ENCODE measurements around the gene CST1. TPM values are rescaled to one million over a fixed set of nuclear protein-coding genes. Genes with fewer than 3 reads are reported as not detected.
A peak's percentile ranks its signal among the peaks of the same experiment; 100 is the strongest.
"Not testable (repeated sequence)": the region's sequence is repeated elsewhere in the genome, so short reads cannot be mapped to it uniquely, and the experiment has no call there.

Gene CST1
- total and polyA plus RNA-seq, 4 donors, result not detected

- TF ChIP-seq REST (IDR thresholded peaks at IDR 0.05) (no peak), RAD21 (IDR thresholded peaks at IDR 0.05) (no peak), GABPA (IDR thresholded peaks at IDR 0.05 in 1 of 2, conservative IDR thresholded peaks at IDR 0.05 in 1 of 2) (no peak), JUND (IDR thresholded peaks at IDR 0.05) (no peak)
These were observed 32.7 kb upstream of the CST1 start (continued) for GRCh38 chr20:23783447-23783846.

- WGBS, result 59% methylated on average over 8 of the region's 8 CpGs
- TF ChIP-seq CTCF (IDR thresholded peaks at IDR 0.05; ENCODE audit: low read depth, low read length, missing input control), result peak; percentile 51
- no peak for TF ChIP-seq HNF4G (IDR thresholded peaks at IDR 0.05)
- no peak for TF ChIP-seq ZBTB33 (IDR thresholded peaks at IDR 0.05)
- no peak for TF ChIP-seq YY1 (IDR thresholded peaks at IDR 0.05)
- no peak for TF ChIP-seq ATF3 (IDR thresholded peaks at IDR 0.05)
- TF ChIP-seq RXRA (IDR thresholded peaks at IDR 0.05), result no peak
- TF ChIP-seq GABPA (IDR thresholded peaks at IDR 0.05 in 1 of 2, conservative IDR thresholded peaks at IDR 0.05 in 1 of 2), result no peak
- no peak for TF ChIP-seq TAF1 (conservative IDR thresholded peaks at IDR 0.05)
- no peak for TF ChIP-seq FOXA2 (IDR thresholded peaks at IDR 0.05)
- no peak for TF ChIP-seq NR2F2 (IDR thresholded peaks at IDR 0.05)
- no peak for TF ChIP-seq HNF4A (conservative IDR thresholded peaks at IDR 0.05)
- no peak for TF ChIP-seq REST (IDR thresholded peaks at IDR 0.05)
- TF ChIP-seq MAX (IDR thresholded peaks at IDR 0.05), result no peak
- TF ChIP-seq RAD21 (IDR thresholded peaks at IDR 0.05), result peak; percentile 59 to 74
- H3K4me1 ChIP-seq (ENCODE audit: control insufficient read depth in 4 of 4, insufficient read depth in 4 of 4, low read length in 3 of 4), result no peaks in the 10 kb centered on the region
These were observed 31.7 kb upstream of the CST1 start for GRCh38 chr20:23782366-23782983.

GRCh38 chr20:23778676-23779075 lies 27.9 kb upstream of the CST1 start:
- not testable (repeated sequence) for DNase-seq (ENCODE audit: low spot score); H3K36me3 ChIP-seq (ENCODE audit: control insufficient read depth in 4 of 4, insufficient read depth in 3 of 4, low read depth in 1 of 4, low read length in 3 of 4)

More at GRCh38 chr20:23782366-23782983, 31.7 kb upstream of the CST1 start:
- no peak overlapping the region for H3K4me3 ChIP-seq (ENCODE audit: low read depth in 1 of 3, low read length in 3 of 3)
- H3K9ac ChIP-seq (ENCODE audit: low read depth in 1 of 2, low read length in 2 of 2), result no peak overlapping the region
- no peaks in the 10 kb centered on the region for H3K36me3 ChIP-seq (ENCODE audit: control insufficient read depth in 4 of 4, insufficient read depth in 3 of 4, low read depth in 1 of 4, low read length in 3 of 4)
- H3K9me3 ChIP-seq (ENCODE audit: control insufficient read depth in 4 of 4, low read length in 3 of 4), result no peaks in the 10 kb centered on the region
- no peak for DNase-seq (ENCODE audit: low spot score)
- peaks cover 0 to 3% (median 1%) of the 10 kb centered on the region in 4 donors for H3K27me3 ChIP-seq (ENCODE audit: control insufficient read depth in 4 of 4, insufficient read depth in 4 of 4, low read length in 3 of 4)
- H3K27ac ChIP-seq (ENCODE audit: low read depth in 1 of 2, low read length in 2 of 2), result no peak overlapping the region

GRCh38 chr20:23777380-23777779 lies 26.6 kb upstream of the CST1 start:
- DNase-seq (ENCODE audit: low spot score); H3K27ac ChIP-seq (ENCODE audit: low read depth in 1 of 2, low read length in 2 of 2); H3K27me3 ChIP-seq (ENCODE audit: control insufficient read depth in 4 of 4, insufficient read depth in 4 of 4, low read length in 3 of 4); H3K4me3 ChIP-seq (ENCODE audit: low read depth in 1 of 3, low read length in 3 of 3); H3K9ac ChIP-seq (ENCODE audit: low read depth in 1 of 2, low read length in 2 of 2); H3K4me1 ChIP-seq (ENCODE audit: control insufficient read depth in 4 of 4, insufficient read depth in 4 of 4, low read length in 3 of 4); H3K9me3 ChIP-seq (ENCODE audit: control insufficient read depth in 4 of 4, low read length in 3 of 4); H3K36me3 ChIP-seq (ENCODE audit: control insufficient read depth in 4 of 4, insufficient read depth in 3 of 4, low read depth in 1 of 4, low read length in 3 of 4): not testable (repeated sequence)
- 70% methylated on average over 8 of the region's 8 CpGs for WGBS

More at GRCh38 chr20:23778676-23779075, 27.9 kb upstream of the CST1 start:
- H3K9me3 ChIP-seq (ENCODE audit: control insufficient read depth in 4 of 4, low read length in 3 of 4); H3K27ac ChIP-seq (ENCODE audit: low read depth in 1 of 2, low read length in 2 of 2); H3K27me3 ChIP-seq (ENCODE audit: control insufficient read depth in 4 of 4, insufficient read depth in 4 of 4, low read length in 3 of 4); H3K4me3 ChIP-seq (ENCODE audit: low read depth in 1 of 3, low read length in 3 of 3); H3K4me1 ChIP-seq (ENCODE audit: control insufficient read depth in 4 of 4, insufficient read depth in 4 of 4, low read length in 3 of 4); H3K9ac ChIP-seq (ENCODE audit: low read depth in 1 of 2, low read length in 2 of 2): not testable (repeated sequence)

All from liver (tissue), 9 donors.